Body of pancreas (tissue), 4 donors: Measurements from ENCODE around the gene ZFP1.

Source experiments
- CTCF ChIP-seq, 7 experiments: fragments of 450-650 bp in 4 of 7; fragments of 200-600 bp in 3 of 7; sonication (generic) in 3 of 7; IDR thresholded peaks; one replicate each; pipeline ENCODE4 v1.5.1; 2016 to 2019; ENCODE audit warnings: antibody characterized with exemption in 7 of 7
- POLR2A ChIP-seq, 3 donors: fragments of 450-650 bp; IDR thresholded peaks; one replicate each; pipeline ENCODE4 v1.6.1; 2016; ENCODE audit warnings: antibody characterized with exemption in 3 of 3, mild to moderate bottlenecking in 2 of 3

DNA sequence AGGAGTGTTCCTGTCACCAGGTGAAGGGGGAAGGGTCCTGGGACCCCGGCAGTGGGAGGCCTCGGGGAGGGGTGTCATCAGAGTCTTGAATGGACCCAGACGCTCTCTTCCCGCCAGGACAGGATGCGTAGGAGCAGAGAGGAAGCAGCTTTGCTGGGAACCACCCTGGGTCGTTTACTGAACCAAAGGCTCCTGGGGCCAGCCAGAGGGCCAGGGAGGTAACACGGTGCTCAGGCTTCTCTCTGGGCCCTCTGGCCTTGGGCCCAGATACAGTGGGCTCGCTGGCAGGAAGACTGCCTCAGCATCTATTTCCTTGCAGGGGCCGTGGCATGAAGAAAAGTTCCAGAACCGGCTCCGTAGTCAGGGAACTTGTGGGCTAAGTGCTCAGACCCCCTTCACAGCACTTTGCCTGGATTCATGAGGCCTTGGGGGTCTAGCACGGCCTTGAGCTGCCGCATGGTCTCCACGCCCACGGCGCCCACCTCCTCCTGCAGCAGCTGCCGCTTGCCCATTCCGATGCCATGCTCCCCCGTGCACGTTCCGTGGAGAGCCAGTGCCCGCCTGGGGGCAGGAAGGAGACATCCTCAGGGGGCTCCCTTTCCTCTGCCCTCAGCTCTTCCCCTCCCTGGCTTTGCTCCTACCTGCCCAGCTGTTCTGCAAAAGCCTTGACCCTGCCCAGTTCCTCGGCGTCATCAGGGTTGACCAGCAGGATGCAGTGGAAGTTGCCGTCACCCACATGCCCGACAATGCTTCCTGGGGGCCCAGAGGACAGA lies 36.2 kb upstream of the ZFP1 start:
- TF ChIP-seq CTCF (IDR thresholded peaks at IDR 0.05) = no peak
- TF ChIP-seq POLR2A (IDR thresholded peaks at IDR 0.05) = no peak
